SK-N-MC (cell line): ENCODE measurements around the gene GABPB1.

Source experiments
- DNase-seq: peaks from one replicate; pipeline ENCODE4 v3.0.0-alpha.2; 2011; ENCODE audit warnings: low read depth, low spot score
- H3K27ac ChIP-seq: fragments of 200-600 bp; sonication (generic); 2 replicates; pipeline ENCODE4 v1.5.1; 2016; ENCODE audit warnings: mixed run types
- H3K36me3 ChIP-seq: fragments of 200-600 bp; sonication (generic); 2 replicates; pipeline ENCODE4 v1.6.1; 2017; ENCODE audit warnings: antibody characterized with exemption, low read length, mixed read lengths; ENCODE audit not compliant: insufficient read depth
- H3K4me3 ChIP-seq: fragments of 200-600 bp; sonication (generic); 2 replicates; pipeline ENCODE4 v1.5.1; 2016
- H3K9ac ChIP-seq: fragments of 200-600 bp; sonication (generic); 2 replicates; pipeline ENCODE4 v1.8.0; 2017; ENCODE audit warnings: mixed run types, mixed read lengths; ENCODE audit not compliant: insufficient read length
- H3K9me3 ChIP-seq: fragments of 200-600 bp; sonication (generic); 2 replicates; pipeline ENCODE4 v1.6.1; 2017; ENCODE audit warnings: low read depth, mild to moderate bottlenecking, antibody characterized with exemption, low read length, moderate library complexity, mixed read lengths
- EZH2 ChIP-seq: fragments of 200-600 bp; sonication (generic); IDR thresholded peaks from one replicate; pipeline ENCODE4 v1.6.1; 2017; ENCODE audit warnings: antibody characterized with exemption
- FOXP2 ChIP-seq: optimal IDR thresholded peaks from 2 replicates; pipeline ENCODE3; 2011; ENCODE audit warnings: mild to moderate bottlenecking, moderate library complexity; ENCODE audit not compliant: insufficient read depth; ENCODE audit errors: extremely low read length, control extremely low read depth
- POLR2AphosphoS5 ChIP-seq: IDR thresholded peaks from 2 replicates; pipeline ENCODE4 v1.6.1; 2012; ENCODE audit warnings: mild to moderate bottlenecking, low read depth, low read length, borderline replicate concordance

GABPB1 gene

DNA sequence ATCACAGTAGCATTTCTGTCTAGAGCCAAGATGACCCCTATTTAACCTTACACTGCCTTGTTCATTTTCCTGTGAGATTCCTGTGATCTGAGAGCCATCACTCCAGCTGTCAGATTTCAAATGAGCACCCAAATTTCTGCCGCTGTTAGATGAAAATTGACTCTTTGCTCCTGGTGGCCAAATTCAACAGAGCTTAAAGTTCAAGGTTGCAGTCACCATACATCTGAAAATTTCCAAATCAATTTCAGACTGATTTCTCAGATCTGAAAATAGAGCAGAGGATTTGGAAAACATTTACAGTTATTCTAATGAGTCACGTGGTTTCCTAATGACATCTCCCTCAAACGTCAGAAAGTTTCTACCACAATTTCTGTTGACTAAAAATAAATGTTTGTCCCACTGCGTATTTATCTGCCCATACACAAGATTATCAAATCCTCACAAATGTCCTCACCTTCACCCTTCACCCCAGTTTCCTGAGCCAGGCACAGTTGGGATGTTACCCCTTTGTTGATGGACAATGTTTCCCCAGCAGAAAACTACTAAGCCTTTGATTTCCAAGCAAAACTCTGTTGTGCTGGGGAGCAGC is 105.9 kb downstream of the GABPB1 start:
- Histone ChIP-seq H3K4me3 (no peak overlapping the region), H3K9ac (no peak overlapping the region), H3K27ac (no peak overlapping the region), H3K36me3 (no peaks in the 10 kb centered on the region), H3K9me3 (no peaks in the 10 kb centered on the region)
- no peak for TF ChIP-seq FOXP2
- no peak for TF ChIP-seq EZH2
- TF ChIP-seq POLR2AphosphoS5 = no peak
- DNase-seq = no peak

GRCh38 chr15:50247819-50248655 is 107.0 kb downstream of the GABPB1 start:
- Histone ChIP-seq H3K36me3 (no peaks in the 10 kb centered on the region), H3K9me3 (no peaks in the 10 kb centered on the region), H3K27ac (no peak overlapping the region), H3K9ac (no peak overlapping the region), H3K4me3 (no peak overlapping the region)
- no peak for DNase-seq
- TF ChIP-seq EZH2 (no peak), FOXP2 (no peak), POLR2AphosphoS5 (no peak)

DNA sequence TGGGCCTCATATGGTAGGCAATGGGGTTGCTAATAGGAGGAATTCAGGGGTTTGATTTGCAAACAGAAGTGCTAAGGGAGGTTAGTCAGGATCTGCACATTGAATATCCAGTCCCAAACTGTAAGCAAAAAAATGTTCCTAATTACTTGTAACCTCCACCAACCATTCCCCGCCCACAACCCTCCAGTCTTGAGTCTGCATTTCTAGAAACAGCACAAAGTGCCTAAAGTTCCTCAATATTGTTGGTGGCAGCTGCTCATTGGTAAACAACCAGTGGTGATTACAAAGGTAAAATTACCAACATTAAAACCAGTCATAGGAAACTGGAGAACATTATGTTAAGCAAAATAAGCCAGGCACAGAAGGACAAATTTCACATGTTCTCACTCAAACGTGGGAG is 108.4 kb downstream of the GABPB1 start:
- no peak overlapping the region for H3K4me3 ChIP-seq
- no peak for DNase-seq
- TF ChIP-seq FOXP2 (no peak), EZH2 (no peak)
- no peak overlapping the region for H3K9ac ChIP-seq
- no peak overlapping the region for H3K27ac ChIP-seq
- H3K36me3 ChIP-seq = no peaks in the 10 kb centered on the region
- H3K9me3 ChIP-seq = no peaks in the 10 kb centered on the region

GRCh38 chr15:50244959-50245624 is 109.9 kb downstream of the GABPB1 start:
- Histone ChIP-seq H3K9ac (no peak overlapping the region), H3K4me3 (no peak overlapping the region), H3K36me3 (no peaks in the 10 kb centered on the region), H3K9me3 (no peaks in the 10 kb centered on the region), H3K27ac (no peak overlapping the region)
- no peak for TF ChIP-seq FOXP2
- no peak for TF ChIP-seq EZH2
- TF ChIP-seq POLR2AphosphoS5 = no peak
- DNase-seq = no peak

GRCh38 chr15:50244153-50244552 is 110.8 kb downstream of the GABPB1 start:
- TF ChIP-seq EZH2 (no peak), FOXP2 (no peak), POLR2AphosphoS5 (no peak)
- Histone ChIP-seq H3K9me3 (no peaks in the 10 kb centered on the region), H3K4me3 (no peak overlapping the region), H3K9ac (no peak overlapping the region), H3K36me3 (no peaks in the 10 kb centered on the region), H3K27ac (no peak overlapping the region)
- no peak for DNase-seq

- H3K4me3 ChIP-seq = no peak overlapping the region
- H3K9me3 ChIP-seq = no peaks in the 10 kb centered on the region
- no peak for DNase-seq
- no peak overlapping the region for H3K27ac ChIP-seq
- no peaks in the 10 kb centered on the region for H3K36me3 ChIP-seq
- no peak for TF ChIP-seq POLR2AphosphoS5
- no peak for TF ChIP-seq EZH2
- TF ChIP-seq FOXP2 = no peak
- no peak overlapping the region for H3K9ac ChIP-seq
Measured at GRCh38 chr15:50241684-50242450, 113.1 kb downstream of the GABPB1 start.

GRCh38 chr15:50238255-50238654 is 116.7 kb downstream of the GABPB1 start:
- H3K36me3 ChIP-seq = no peaks in the 10 kb centered on the region

DNA sequence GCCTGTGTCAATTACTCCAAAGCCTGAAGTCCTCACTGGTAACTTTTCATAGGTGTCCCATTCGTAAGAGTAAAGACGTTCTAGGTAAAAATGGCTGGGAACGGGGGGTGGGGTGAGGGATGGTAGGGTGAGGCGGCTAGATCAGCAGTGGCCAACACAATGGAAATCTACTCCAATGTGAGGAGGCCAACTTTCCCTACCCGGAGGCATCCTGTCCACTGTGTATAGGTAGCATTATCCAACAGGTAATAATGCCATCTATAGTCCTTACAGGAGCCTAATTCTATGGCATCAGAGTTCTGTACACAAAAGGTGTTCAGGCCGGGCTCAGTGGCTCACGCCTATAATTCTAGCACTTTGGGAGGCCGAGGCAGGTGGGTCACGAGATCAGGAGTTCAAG is 118.6 kb downstream of the GABPB1 start:
- Histone ChIP-seq H3K9me3 (no peaks in the 10 kb centered on the region), H3K36me3 (no peaks in the 10 kb centered on the region), H3K27ac (no peak overlapping the region), H3K4me3 (no peak overlapping the region), H3K9ac (no peak overlapping the region)
- DNase-seq = no peak
- TF ChIP-seq FOXP2 = no peak
- no peak for TF ChIP-seq EZH2
- TF ChIP-seq POLR2AphosphoS5 = no peak

More at GRCh38 chr15:50238255-50238654, 116.7 kb downstream of the GABPB1 start:
- H3K4me3 ChIP-seq = no peak overlapping the region
- no peaks in the 10 kb centered on the region for H3K9me3 ChIP-seq
- no peak overlapping the region for H3K27ac ChIP-seq
- DNase-seq = no peak
- H3K9ac ChIP-seq = no peak overlapping the region
- TF ChIP-seq EZH2 = no peak
- no peak for TF ChIP-seq POLR2AphosphoS5
- TF ChIP-seq FOXP2 = no peak
